ENCODE data around the gene TBX19.

The TBX19 gene

DNA sequence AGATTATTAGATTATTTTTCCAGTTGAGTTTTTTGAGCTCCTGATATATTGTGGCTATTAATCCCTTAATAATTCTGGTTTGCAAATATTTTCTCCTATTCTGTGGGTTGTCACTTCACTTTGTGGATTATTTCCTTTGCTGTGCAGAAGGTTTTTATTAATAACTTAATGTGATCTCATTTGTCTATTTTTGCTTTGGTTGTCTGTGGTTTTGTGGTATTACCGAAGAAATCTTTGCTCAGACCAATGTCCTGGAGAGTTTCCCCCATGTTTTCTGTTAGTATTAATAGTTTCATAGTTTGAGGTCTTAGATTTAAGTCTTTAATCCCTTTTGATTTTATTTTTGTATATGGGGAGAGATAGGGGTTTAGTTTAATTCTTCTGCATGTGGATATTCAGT is 7.1 kb upstream of the TBX19 start:
- DNase-seq (ENCODE audit: low read depth, low spot score), result no peak

DNA sequence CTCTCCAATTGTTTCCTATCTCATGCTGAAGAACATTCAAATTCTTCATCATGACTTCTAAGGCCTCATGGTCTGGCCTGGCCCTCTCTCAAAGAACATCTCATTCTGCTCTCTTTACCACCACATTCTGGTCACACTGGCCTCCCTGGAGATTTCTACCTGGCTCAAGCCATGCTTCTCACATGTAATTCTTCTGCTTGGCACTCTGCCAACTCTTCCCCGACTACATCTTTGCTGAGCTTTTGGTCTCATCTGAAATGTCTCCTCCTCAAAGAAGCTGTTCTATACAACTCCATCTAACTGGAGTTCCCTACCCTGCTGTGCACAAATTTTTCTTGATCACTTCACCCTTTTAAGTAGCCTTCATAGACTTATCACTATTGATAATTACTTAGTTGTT is 1.4 kb upstream of the TBX19 start:
- no peak overlapping the region for H3K27ac ChIP-seq
- no peak for DNase-seq (ENCODE audit: low read depth, low spot score)

More for the DNA sequence above, 7.1 kb upstream of the TBX19 start:
- no peak overlapping the region for H3K27ac ChIP-seq

DNA sequence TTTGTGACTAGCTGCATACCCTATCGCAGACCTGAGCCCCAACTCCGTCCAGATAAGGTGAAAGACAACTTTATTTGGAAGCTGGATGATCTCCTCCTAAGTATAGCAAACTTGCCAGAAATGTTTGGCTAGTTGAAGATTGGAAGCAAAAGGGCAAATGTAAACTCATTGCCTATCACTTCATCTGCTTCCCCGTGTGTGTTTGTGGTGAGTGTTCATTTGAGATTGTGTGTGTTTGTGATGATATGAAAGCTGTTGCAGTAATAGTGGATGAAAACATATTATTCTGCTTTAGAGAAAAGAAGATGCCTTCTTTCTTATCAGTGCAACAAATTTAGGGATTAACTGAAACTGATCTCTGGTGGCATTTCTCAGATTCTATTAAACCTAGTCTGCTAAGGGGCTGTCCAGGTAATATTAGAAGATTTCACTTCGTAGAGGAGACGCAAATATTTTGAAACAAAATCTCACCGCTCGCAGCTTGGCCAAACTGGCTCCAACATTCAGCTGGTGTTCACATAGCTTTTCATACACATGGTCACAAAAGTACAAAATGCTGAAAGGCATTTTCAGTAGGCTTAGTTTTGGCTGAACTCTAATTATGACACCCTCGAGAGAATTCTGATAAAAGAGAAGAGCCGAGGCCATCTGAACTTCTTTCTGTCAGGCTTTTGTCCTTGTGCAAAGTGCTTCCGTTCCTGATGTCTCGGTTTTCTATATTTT is 1.1 kb downstream of the TBX19 start:
- no peak for DNase-seq (ENCODE audit: low read depth, low spot score)
- H3K27ac ChIP-seq, result no peak overlapping the region

DNA sequence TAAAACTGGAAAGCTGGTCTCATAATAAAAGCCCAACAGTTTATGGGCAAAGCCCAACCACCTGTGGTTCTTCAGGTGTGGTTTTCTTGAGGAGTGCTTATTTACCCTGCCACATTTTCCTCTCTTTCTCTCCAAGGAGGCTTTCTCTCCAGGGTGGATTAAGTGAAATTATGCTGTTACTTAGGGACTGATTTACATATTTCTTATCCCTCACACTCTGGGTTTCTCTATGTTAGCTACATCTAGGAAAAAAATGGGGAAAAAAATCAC is 4.8 kb downstream of the TBX19 start:
- DNase-seq (ENCODE audit: low read depth, low spot score), result no peak
- H3K27ac ChIP-seq, result peak overlapping the region; percentile 4

DNA sequence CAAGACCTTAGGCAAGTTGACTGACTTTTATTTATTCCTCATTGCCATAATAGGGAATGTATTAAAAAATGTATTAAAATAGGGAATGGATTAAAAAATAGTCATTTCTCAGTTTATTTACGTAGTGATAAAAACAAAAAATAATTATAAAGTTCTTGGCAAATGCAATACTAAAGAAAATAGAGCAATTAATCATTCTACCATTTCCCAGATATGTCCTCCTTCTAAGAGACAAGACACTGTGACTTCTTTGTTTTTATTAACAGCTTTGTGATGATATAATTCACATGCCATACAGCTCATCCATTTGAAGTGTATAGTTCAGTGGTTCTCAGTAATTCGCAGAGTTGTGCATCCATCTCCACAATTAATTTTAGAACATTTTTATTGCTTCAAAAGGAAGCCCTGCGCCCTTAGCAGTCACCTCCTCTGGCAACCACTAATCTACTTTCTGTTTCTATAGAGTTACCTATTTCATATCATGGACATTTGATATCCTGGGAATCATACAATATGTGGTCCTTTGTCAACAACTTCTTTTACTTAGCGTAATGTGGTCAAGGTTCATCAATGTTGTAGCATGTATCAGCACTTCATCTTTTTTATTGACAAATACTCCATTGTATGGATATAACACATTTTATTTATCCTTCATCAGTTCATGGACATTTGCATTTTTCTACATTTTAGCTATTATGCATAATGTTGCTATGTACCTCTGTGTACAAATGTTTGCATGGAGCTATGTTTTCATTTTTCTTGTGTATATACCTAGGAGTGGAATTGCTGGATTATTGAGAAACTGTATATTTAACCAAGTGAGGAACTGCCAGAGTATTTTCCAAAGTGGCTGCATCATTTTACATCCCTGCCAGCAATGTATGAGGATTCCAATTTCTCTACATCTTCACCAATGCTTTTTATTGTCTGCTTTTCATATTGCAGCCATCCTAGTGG is 5.6 kb downstream of the TBX19 start:
- DNase-seq (ENCODE audit: low read depth, low spot score), result no peak
- peak overlapping the region; percentile 59 for H3K27ac ChIP-seq

DNA sequence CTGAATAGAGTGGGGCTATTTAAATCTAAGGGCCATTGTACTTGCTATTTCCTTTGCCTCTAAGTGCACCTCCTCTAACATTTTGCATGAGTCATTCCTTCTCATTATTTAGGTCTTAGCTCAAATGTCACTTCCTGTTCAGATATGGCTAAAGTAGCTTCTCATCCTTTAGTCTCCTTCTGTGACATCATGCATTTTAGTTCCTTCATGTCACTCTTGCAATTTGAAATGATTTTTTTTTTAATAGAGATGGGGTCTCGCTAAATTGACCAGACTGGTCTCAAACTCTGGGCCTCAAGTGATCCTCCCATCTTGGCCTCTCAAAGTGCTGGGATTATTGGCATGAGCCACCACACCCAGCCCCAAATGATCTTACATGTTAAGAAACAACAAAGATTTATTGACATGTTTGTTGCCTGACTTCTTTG is 6.6 kb downstream of the TBX19 start:
- DNase-seq (ENCODE audit: low read depth, low spot score), result no peak
- peak overlapping the region; percentile 59 for H3K27ac ChIP-seq

DNA sequence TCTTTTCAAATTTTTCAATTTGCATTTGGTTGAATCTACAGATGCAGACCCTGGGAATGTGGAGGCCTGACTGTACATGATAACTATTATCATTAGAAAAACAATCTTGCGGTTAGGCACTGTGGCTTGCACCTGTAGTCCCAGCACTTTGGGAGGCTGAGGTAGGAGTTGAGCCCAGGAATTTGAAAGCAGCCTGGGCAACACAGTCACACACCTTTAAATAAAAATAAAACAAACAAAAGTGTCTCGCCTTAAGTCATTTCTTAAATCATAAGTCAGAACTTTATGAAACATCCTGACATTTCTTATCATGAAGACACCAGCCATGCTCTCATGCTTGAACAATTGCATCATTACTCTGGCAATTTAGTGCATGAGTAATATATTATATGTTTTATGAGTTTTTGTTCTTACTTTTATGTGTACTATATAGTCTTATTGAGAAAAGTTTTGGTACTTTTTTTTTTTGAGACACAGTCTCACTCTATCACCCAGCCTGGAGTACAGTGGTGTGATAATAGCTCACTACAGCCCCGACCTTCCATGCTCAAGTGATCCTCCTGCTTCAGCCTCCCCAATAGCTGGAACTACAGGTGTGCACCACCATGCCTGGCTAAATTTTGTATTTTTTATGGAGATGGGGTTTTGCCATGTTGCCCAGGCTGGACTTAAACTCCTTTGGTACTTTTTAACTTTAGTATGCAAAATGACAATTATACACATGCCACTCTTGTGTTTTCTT is 7.8 kb downstream of the TBX19 start:
- H3K27ac ChIP-seq, result peak overlapping the region; percentile 59
- DNase-seq (ENCODE audit: low read depth, low spot score), result no peak

DNA sequence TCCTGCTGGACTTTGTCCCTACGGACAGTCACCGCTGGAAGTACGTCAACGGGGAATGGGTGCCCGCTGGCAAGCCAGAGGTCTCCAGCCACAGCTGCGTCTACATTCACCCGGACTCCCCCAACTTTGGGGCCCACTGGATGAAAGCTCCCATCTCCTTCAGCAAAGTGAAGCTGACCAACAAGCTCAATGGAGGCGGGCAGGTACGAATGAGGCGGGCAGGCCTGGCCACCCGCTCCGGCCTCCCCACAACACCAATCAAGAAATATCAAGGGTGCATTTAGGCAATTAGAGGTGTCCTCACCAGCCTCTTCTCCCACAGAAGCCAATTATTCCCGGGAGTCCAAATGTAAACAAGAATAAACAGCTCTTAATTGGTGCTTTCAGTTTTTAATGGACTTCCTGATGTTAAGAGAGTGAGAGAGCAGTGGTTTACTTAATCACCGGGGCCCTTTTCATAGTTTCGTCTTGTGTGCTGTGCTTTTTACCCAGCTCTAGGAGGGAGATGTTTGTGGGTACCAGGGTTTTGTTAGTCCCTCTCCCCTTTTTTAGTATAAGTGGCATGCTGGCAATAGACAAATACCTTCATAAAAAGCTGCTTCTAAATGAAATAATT is 10.7 kb downstream of the TBX19 start:
- no peak overlapping the region for H3K27ac ChIP-seq
- no peak for DNase-seq (ENCODE audit: low read depth, low spot score)

DNA sequence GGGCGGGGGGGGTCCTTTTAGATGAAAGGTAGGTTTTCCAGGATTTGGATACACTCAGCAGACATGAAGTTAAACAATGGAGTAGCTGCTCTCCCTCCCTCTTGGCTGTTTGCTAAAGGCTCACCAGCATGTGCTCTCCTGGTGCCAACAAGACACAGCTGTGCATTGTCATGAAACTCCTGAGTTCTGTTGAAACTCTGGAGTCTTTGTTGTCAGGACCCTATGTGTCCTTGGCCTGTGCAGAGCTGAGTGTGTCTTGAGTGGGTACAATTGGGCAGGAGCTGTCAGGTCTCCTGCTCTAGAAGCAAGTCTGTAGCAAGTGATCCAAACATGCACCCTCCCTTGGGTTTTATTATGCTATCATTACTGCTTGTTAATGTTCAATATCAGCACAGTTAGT is 12.7 kb downstream of the TBX19 start:
- no peak for DNase-seq (ENCODE audit: low read depth, low spot score)
- H3K27ac ChIP-seq, result no peak overlapping the region

DNA sequence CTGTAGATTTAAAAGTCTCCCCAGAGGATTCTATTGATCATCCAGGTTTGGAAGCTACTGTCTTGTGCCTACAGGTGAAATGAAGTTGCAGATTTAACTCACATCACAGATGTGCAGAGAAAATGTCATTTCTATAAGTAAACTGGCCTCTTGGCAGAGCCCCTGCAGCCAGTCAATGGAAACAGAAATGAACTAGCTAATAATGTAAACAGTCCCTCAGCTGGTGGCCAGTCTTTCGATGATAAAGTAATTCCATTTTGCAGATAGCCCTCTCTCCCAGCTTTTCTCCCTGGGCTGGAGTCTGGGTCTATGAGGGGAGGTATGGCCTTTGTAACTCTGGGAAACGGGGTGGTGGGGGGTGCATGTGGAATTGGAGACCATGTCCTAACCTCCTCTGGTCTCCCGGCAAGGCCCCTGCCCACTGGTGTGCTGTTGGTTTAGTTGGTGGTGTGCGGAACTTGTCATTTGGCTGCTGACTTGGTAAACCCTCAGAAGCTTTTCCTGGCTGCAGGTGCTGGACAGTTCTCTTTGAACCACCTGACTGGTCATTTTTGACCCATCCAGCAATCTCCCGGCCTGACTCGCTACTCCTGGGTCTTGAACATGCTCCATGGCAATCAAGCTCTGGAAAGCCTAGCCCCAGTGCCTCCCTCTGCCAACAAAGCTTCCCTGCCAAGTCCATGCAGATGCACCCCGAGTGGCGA is 14.9 kb downstream of the TBX19 start:
- no peak overlapping the region for H3K27ac ChIP-seq
- DNase-seq (ENCODE audit: low read depth, low spot score), result no peak

DNA sequence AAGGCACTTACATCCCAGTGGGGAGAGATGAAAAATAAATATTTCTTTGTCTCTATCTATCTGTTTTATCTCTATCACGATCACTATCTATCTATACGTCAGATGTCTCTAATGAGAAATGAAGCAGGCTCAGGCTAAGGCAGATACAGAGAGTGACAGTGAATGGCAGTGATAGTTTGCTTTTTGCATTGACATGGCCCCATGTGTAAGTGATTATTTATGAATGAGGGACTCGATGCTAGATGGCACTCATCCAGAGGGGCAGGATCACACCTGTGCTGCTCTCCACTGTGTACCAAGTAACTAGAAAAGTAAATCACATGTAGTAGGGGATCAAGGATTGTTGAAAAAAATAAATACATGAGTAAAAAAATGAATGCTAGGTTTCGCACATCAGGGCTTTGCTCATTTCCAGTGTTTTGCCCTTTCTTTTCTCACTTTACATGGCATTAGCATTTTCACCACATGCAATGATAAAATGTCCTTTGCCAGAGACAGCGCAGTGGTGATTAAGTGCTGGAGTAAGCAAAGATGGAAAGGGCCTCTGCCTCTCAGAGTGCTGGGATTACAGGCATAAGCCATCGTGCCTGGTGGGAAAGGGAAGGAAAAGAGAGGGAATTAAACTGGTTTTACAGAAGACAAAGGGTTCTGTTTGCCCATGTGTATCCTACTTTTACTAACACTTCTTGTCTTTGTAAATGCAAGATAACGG is 16.5 kb downstream of the TBX19 start:
- no peak overlapping the region for H3K27ac ChIP-seq
- DNase-seq (ENCODE audit: low read depth, low spot score), result no peak

DNA sequence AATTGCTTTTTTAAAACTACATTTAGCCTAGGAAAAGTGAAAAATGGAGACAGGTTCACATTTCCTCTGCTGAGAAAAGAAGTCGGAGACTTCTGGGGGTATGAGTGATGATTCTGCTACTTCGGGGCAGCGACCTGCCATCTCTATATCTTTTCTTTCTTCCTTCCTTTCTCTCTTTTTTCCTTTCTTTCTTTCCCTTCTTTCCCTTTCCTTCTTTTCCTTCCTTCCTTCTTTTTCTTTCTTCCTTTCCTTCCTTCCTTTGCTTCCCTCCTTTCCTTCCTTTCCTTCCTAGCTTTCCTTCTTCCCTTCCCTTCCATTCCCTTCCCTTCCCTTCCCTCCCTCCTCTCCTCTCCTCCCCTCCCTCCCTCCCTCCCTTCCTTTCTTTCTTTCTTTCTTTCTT is 17.8 kb downstream of the TBX19 start:
- DNase-seq (ENCODE audit: low read depth, low spot score), result no peak
- no peak overlapping the region for H3K27ac ChIP-seq

DNA sequence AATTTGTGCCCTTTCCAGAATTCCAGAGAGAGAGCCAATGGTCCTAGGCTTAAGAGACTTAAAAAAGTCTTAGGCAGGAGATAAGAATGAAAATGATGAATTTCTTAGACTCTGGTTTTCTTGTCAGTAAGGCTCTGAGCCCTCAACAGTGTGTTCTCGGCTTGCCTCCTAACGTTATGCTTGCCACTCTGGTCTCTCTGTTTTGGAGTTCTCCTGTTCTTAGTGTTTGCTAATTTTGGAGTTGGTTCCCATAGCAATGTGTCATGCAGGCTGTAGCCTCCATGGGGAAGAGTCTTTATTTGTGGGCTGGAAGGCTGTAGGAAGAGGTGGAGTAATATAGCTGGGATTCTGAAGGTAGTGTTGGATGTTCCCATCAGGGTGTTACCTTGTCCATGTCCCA is 19.9 kb downstream of the TBX19 start:
- no peak for DNase-seq (ENCODE audit: low read depth, low spot score)
- peak overlapping the region; percentile 88 for H3K27ac ChIP-seq

DNA sequence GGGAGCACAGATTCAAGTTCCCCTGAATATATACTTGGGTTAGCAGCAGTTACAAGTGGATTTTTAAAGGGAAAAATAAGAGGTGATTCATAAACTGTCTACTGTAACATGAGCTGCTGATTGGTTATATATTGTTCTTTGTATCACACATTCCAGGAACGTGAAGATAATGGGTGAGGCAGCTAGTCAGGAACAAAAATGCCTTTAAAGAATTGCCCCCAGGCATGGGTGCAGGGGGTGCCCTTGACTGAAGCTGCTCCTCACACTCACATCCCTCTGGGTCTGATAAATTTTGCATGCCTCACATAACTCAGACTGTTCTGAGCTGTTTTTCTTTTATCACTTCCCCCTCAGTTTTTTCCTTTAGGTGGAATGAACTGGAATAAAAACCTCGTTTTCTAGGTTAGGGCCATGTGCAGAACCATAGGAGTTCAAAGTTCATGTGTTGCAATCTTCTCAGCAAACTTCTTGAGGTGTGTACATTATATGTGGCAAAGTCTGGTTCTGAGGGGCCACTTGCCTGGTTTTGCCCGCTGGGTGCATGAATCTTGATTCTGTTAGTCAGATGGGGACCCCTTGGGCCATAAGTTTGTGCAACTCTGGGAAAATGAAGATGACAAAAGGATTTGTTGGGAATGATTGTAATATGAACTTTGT is 21.1 kb downstream of the TBX19 start:
- H3K27ac ChIP-seq, result peak overlapping the region; percentile 88
- DNase-seq (ENCODE audit: low read depth, low spot score), result peak; percentile 80

DNA sequence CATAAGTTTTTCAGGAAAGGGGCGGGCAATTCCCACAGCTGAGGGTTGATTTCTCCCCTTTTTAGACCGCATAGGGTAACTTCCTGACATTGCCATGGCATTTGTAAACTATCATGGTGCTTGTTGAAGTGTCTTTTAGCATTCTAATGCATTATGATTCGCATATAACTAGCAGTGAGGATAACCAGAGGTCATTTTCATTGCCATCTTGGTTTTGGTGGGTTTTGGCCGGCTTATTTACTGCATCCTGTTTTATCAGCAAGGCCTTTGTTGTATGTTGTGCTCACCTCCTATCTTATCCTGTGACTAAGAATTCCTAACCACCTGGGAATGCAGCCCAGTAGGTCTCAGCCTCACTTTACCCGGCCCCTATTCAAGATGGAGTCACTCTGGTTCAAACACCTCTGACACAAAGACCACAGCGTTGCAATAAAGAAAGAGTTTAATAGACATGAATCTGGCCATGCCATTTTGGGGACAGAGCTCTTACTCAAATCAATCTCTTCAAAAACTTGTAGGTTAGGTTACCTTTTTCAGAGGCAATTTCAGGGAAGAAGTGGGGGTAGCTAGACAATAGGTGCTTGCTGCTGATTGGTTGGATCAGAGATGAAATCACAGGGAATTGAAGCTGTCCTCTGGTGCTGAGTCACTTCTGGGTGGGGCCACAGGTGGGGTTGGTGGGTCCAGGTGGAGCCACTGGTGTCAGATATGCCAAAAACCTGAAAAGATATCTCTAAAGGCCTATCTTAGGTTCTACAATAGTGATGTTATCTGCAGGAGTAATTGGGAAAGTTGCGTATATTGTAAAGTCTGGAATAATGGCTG is 23.3 kb downstream of the TBX19 start:
- H3K27ac ChIP-seq, result no peak overlapping the region
- no peak for DNase-seq (ENCODE audit: low read depth, low spot score)

DNA sequence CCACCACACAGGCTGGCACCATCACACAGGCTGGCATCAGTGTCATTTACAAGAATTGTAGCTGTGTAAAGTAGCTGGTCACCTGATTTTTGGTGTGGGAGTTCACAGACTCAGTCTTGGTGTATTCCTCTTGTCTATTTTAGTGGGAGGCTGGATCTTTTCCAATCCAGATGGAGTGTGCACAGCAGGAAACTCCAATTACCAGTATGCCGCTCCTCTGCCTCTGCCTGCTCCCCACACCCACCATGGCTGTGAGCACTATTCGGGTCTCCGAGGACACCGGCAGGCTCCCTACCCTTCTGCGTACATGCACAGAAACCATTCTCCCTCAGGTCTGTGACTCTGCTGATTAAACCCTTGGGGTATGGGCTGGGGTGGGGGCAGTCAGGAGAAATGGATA is 24.2 kb downstream of the TBX19 start:
- H3K27ac ChIP-seq, result no peak overlapping the region

DNA sequence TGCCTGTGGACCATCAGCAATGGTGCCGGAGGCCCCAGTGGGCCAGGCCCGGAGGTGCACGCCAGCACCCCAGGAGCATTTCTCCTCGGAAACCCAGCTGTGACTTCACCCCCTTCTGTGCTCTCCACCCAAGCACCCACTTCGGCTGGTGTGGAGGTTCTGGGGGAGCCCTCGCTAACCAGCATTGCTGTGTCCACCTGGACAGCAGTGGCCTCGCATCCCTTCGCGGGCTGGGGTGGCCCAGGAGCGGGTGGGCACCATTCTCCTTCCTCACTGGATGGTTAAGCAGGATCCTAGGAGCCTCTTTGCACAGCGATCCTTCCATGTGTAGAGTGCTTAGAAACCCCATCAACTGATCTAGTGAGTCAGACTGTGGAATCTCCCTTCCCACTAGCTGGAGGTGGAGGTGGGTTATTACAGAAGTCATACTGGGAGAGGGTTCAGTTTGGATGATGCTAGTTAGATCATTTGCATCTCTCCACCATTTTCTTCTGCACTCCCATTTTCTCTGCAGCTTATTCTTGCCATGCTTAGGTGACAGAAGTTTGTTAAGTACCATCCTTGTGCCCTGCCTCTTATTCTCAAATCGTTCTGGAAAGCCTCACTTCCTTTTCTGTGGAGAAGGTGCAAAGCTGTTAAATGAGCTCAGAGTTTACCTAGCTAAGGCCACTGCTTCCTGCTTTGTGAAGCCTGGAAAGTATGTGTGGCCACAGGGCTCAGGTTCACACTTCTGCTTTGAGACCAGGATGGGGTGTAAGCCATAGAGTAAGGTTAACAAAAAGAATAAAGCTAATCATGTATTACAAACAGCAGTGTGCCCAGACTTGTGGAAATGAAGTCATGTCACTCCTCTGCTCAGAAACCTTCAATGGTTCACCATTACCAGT is 32.3 kb downstream of the TBX19 start:
- DNase-seq (ENCODE audit: low read depth, low spot score), result no peak

More for the DNA sequence above, 24.2 kb downstream of the TBX19 start:
- DNase-seq (ENCODE audit: low read depth, low spot score), result no peak

More for the DNA sequence above, 32.3 kb downstream of the TBX19 start:
- peak overlapping the region; percentile 34 for H3K27ac ChIP-seq

Measured in epithelial cell of prostate (primary cell).